ENCODE results near the gene RBM41. TPM values are rescaled to one million over a fixed set of nuclear protein-coding genes. Genes with fewer than 3 reads are reported as not detected.
A peak's percentile ranks its signal among the peaks of the same experiment; 100 is the strongest.

The RBM41 gene
- 20.0 TPM for total RNA-seq (2021; ENCODE audit: unreplicated experiment)
- 5.1 and 7.6 TPM in 2 replicates for polyA plus RNA-seq (2012)
- percentile 88 among the genes with signal in this experiment for Bru-seq, nascent RNA
- BruChase-seq, experiment 1, labeled RNA remaining after a 6-hour chase, result percentile 86 among the genes with signal in this experiment
- BruChase-seq, experiment 2, labeled RNA remaining after a 2-hour chase, result percentile 88 among the genes with signal in this experiment
- long read RNA-seq, partial matches to known transcripts, result 14 of 29 reads
- long read RNA-seq, other reads (novel, unspliced or antisense), result 12 of 29 reads

GRCh38 chrX:107118322-107119147 lies at the start of gene RBM41:
RBM41 (minus strand) TSS chrX:107118822; CDS start chrX:107118773, 49 bp downstream.
- TSS peak; percentile 55 for BruUV-seq (replicated peaks)
- RAD21 ChIA-PET (ENCODE audit: low non-redundant PET in 1 of 2, low total read pairs in 2 of 2, uncharacterized antibody in 2 of 2, unreplicated experiment in 2 of 2), result no interaction called here
- CTCF ChIA-PET, result no interaction called here
- TF ChIP-seq TCF7L2 (IDR thresholded peaks at IDR 0.05; ENCODE audit: borderline replicate concordance, extremely low read depth, insufficient read depth, insufficient read length) (peak; percentile 89), ELF1 (IDR thresholded peaks at IDR 0.05; ENCODE audit: borderline replicate concordance, low read depth) (no peak), ZFX (IDR thresholded peaks at IDR 0.05) (peak; percentile 94), SRF (IDR thresholded peaks at IDR 0.05; ENCODE audit: low read depth) (no peak), POLR2AphosphoS5 (IDR thresholded peaks at IDR 0.05; ENCODE audit: low read depth, low read length) (peak; percentile 51), ZNF274 (IDR thresholded peaks at IDR 0.05; ENCODE audit: low read depth, low read length) (no peak), CTCF (IDR thresholded peaks at IDR 0.05 in 2 of 3, conservative IDR thresholded peaks at IDR 0.05 in 1 of 3; ENCODE audit: borderline replicate concordance in 1 of 3, insufficient read depth in 1 of 3, low read depth in 2 of 3, low read length in 2 of 3) (no peak), YY1 (IDR thresholded peaks at IDR 0.05; ENCODE audit: extremely low read depth, insufficient replicate concordance, low read depth, low read length) (peak; percentile 52), EZH2phosphoT487 (IDR thresholded peaks at IDR 0.05; ENCODE audit: borderline replicate concordance) (no peak), CEBPB (IDR thresholded peaks at IDR 0.05; ENCODE audit: low read depth) (no peak), EZH2 (IDR thresholded peaks at IDR 0.05) (no peak), FOSL1 (IDR thresholded peaks at IDR 0.05; ENCODE audit: low read depth) (no peak), POLR2A (IDR thresholded peaks at IDR 0.05; ENCODE audit: borderline replicate concordance, extremely low read depth, insufficient read depth, insufficient read length) (no peak), CBX3 (IDR thresholded peaks at IDR 0.05; ENCODE audit: low read depth) (no peak), EGR1 (IDR thresholded peaks at IDR 0.05; ENCODE audit: low read depth) (no peak), MAX (IDR thresholded peaks at IDR 0.05) (no peak), REST (IDR thresholded peaks at IDR 0.05; ENCODE audit: low read depth) (no peak), JUND (IDR thresholded peaks at IDR 0.05) (no peak), SIN3A (IDR thresholded peaks at IDR 0.05; ENCODE audit: low read depth) (0 out of 2 replicates have a peak, but pooled peaks have one; percentile 21), ATF3 (IDR thresholded peaks at IDR 0.05) (no peak)

More at GRCh38 chrX:107118322-107119147, at the start of gene RBM41:
- DNase-seq (ENCODE audit: low read depth, low spot score), result peak; percentile 64
- peak within 1 kb of the TSS; percentile 64 for H3K27ac ChIP-seq (ENCODE audit: low read depth, low read length)
- H3K27me3 ChIP-seq (ENCODE audit: insufficient read depth, low read length), result no peaks in the 10 kb centered on the region
- peaks cover 0 to 10% of the 10 kb centered on the region in 2 experiments; a peak in 1 of 4 replicates for H3K4me1 ChIP-seq (ENCODE audit: control insufficient read depth in 1 of 2, insufficient read depth in 2 of 2, low read length in 2 of 2)
- ATAC-seq, result peak; percentile 96
- H4K20me1 ChIP-seq (ENCODE audit: insufficient read depth), result no peaks in the 10 kb centered on the region
- peak within 1 kb of the TSS; percentile 72 for H3K4me2 ChIP-seq (ENCODE audit: low read length)
- H3K9me2 ChIP-seq (ENCODE audit: insufficient read depth), result no peaks in the 10 kb centered on the region
- intact Hi-C loops (cut with micrococcal nuclease), result no loop called here
- peak within 1 kb of the TSS; percentile 72 for H3K9ac ChIP-seq (ENCODE audit: low read length)
- H3K36me3 ChIP-seq (ENCODE audit: control insufficient read depth in 1 of 2, insufficient read depth in 2 of 2, low read length in 2 of 2), result peaks cover 16% of the 10 kb centered on the region in 2 experiments; a peak in 2 of 4 replicates
- H2AFZ ChIP-seq (ENCODE audit: low read depth, low read length, poor library complexity, severe bottlenecking), result peak within 1 kb of the TSS; percentile 52
- peak within 1 kb of the TSS; percentile 61 to 72 for H3K4me3 ChIP-seq (replicated peaks in 1 of 2; ENCODE audit: low read depth in 1 of 2, low read length in 2 of 2)
- peaks cover 14% of the 10 kb centered on the region; the same call in 1 of the 2 replicates for H3K79me2 ChIP-seq (ENCODE audit: insufficient read depth, low read length)
- H3K9me3 ChIP-seq (ENCODE audit: control insufficient read depth in 1 of 2, insufficient read depth in 1 of 2, low read depth in 1 of 2, low read length in 2 of 2), result no peaks in the 10 kb centered on the region
- POLR2A ChIA-PET, result no interaction called here

Measured in HCT116 (cell line).